Kidney tubule cell (primary cell): ENCODE measurements around the gene SBNO2.
"Not testable (repeated sequence)": the region's sequence is repeated elsewhere in the genome, so short reads cannot be mapped to it uniquely, and the experiment has no call there.

ENCODE experiments used
- DNase-seq: peaks from one replicate; pipeline ENCODE4 v3.0.0-alpha.2; 2018; ENCODE audit warnings: low spot score

Gene SBNO2

GRCh38 chr19:1134431-1134830, 39.6 kb downstream of the SBNO2 start:
- no peak for DNase-seq

GRCh38 chr19:1133471-1133929, 40.6 kb downstream of the SBNO2 start:
- no peak for DNase-seq

GRCh38 chr19:1132552-1133383, 41.3 kb downstream of the SBNO2 start:
- no peak for DNase-seq

- DNase-seq: peak; percentile 86
Observed at GRCh38 chr19:1131718-1132551, 42.1 kb downstream of the SBNO2 start.

- no peak for DNase-seq
Observed at GRCh38 chr19:1130771-1131717, 43.0 kb downstream of the SBNO2 start.

- no peak for DNase-seq
Observed at GRCh38 chr19:1129535-1129934, 44.5 kb downstream of the SBNO2 start.

- DNase-seq: not testable (repeated sequence)
Observed at GRCh38 chr19:1129084-1129483, 45.0 kb downstream of the SBNO2 start.

GRCh38 chr19:1128106-1128505, 46.0 kb downstream of the SBNO2 start:
- DNase-seq: no peak

GRCh38 chr19:1126984-1127760, 46.9 kb downstream of the SBNO2 start:
- DNase-seq: no peak

GRCh38 chr19:1125601-1126467, 48.2 kb downstream of the SBNO2 start:
- peak; percentile 16 for DNase-seq

- no peak for DNase-seq
Observed at GRCh38 chr19:1123885-1124677, 50.0 kb downstream of the SBNO2 start.

GRCh38 chr19:1123381-1123780, 50.7 kb downstream of the SBNO2 start:
- DNase-seq: no peak

- DNase-seq: peak; percentile 74
Observed at GRCh38 chr19:1122972-1123363, 51.1 kb downstream of the SBNO2 start.

- no peak for DNase-seq
Observed at GRCh38 chr19:1122021-1122971, 51.8 kb downstream of the SBNO2 start.

GRCh38 chr19:1121395-1121794, 52.7 kb downstream of the SBNO2 start:
- DNase-seq: no peak

GRCh38 chr19:1119475-1120217, 54.4 kb downstream of the SBNO2 start:
- DNase-seq: no peak

- no peak for DNase-seq
Observed at GRCh38 chr19:1118999-1119398, 55.1 kb downstream of the SBNO2 start.
